ENCODE measurements around the gene SCN10A. TPM values are rescaled to one million over a fixed set of nuclear protein-coding genes. Genes with fewer than 3 reads are reported as not detected.
A peak's percentile ranks its signal among the peaks of the same experiment; 100 is the strongest.

SCN10A gene
- total and polyA plus RNA-seq, 2 of the 13 experiments (the other 11 are each of a cell fraction or from before 2014, with no cell fraction given) = not detected

- TF ChIP-seq, protein P1, sequence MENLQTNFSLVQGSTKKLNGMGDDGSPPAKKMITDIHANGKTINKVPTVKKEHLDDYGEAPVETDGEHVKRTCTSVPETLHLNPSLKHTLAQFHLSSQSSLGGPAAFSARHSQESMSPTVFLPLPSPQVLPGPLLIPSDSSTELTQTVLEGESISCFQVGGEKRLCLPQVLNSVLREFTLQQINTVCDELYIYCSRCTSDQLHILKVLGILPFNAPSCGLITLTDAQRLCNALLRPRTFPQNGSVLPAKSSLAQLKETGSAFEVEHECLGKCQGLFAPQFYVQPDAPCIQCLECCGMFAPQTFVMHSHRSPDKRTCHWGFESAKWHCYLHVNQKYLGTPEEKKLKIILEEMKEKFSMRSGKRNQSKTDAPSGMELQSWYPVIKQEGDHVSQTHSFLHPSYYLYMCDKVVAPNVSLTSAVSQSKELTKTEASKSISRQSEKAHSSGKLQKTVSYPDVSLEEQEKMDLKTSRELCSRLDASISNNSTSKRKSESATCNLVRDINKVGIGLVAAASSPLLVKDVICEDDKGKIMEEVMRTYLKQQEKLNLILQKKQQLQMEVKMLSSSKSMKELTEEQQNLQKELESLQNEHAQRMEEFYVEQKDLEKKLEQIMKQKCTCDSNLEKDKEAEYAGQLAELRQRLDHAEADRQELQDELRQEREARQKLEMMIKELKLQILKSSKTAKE (CRISPR knock-in tag; IDR thresholded peaks at IDR 0.05; ENCODE audit: borderline replicate concordance) = peak; percentile 74
- TF ChIP-seq HNRNPH1 (optimal IDR thresholded peaks at IDR 0.05; ENCODE audit: low read depth, low read length) (no peak), ZNF850 (CRISPR knock-in tag; conservative IDR thresholded peaks at IDR 0.05) (no peak), MTA3 (CRISPR knock-in tag; IDR thresholded peaks at IDR 0.05) (peak; percentile 93), POGZ (CRISPR knock-in tag; IDR thresholded peaks at IDR 0.05) (no peak), SATB2 (CRISPR knock-in tag; IDR thresholded peaks at IDR 0.05) (peak; percentile 99), PHF5A (CRISPR knock-in tag; IDR thresholded peaks at IDR 0.05; ENCODE audit: low read depth, unreplicated experiment) (peak; percentile 98), ZNF574 (CRISPR knock-in tag; IDR thresholded peaks at IDR 0.05) (peak; percentile 89), TRIM24 (CRISPR knock-in tag; IDR thresholded peaks at IDR 0.05) (no peak), JUN (CRISPR knock-in tag; IDR thresholded peaks at IDR 0.05) (peak; percentile 79; the same call in 1 of the 2 replicates), ZSCAN22 (CRISPR knock-in tag; IDR thresholded peaks at IDR 0.05) (peak; percentile 87), ARHGAP35 (CRISPR knock-in tag; IDR thresholded peaks at IDR 0.05; ENCODE audit: borderline replicate concordance) (peak; percentile 96; the same call in 1 of the 2 replicates), CSRNP1 (CRISPR knock-in tag; IDR thresholded peaks at IDR 0.05) (peak; percentile 58; the same call in 1 of the 2 replicates), SAFB2 (CRISPR knock-in tag; IDR thresholded peaks at IDR 0.05; ENCODE audit: borderline replicate concordance, low read depth) (peak; percentile 92), TRIM22 (IDR thresholded peaks at IDR 0.05) (no peak), IRX3 (CRISPR knock-in tag; IDR thresholded peaks at IDR 0.05; ENCODE audit: borderline replicate concordance, low read depth) (peak; percentile 96; the same call in 1 of the 2 replicates), ZFP90 (CRISPR knock-in tag; IDR thresholded peaks at IDR 0.05; ENCODE audit: borderline replicate concordance) (peak; percentile 97)
- TF ChIP-seq, protein P2, sequence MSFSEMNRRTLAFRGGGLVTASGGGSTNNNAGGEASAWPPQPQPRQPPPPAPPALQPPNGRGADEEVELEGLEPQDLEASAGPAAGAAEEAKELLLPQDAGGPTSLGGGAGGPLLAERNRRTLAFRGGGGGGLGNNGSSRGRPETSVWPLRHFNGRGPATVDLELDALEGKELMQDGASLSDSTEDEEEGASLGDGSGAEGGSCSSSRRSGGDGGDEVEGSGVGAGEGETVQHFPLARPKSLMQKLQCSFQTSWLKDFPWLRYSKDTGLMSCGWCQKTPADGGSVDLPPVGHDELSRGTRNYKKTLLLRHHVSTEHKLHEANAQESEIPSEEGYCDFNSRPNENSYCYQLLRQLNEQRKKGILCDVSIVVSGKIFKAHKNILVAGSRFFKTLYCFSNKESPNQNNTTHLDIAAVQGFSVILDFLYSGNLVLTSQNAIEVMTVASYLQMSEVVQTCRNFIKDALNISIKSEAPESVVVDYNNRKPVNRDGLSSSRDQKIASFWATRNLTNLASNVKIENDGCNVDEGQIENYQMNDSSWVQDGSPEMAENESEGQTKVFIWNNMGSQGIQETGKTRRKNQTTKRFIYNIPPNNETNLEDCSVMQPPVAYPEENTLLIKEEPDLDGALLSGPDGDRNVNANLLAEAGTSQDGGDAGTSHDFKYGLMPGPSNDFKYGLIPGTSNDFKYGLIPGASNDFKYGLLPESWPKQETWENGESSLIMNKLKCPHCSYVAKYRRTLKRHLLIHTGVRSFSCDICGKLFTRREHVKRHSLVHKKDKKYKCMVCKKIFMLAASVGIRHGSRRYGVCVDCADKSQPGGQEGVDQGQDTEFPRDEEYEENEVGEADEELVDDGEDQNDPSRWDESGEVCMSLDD (CRISPR knock-in tag; IDR thresholded peaks at IDR 0.05; ENCODE audit: borderline replicate concordance) = peak; percentile 93; the same call in 1 of the 2 replicates
These were observed 10.1 kb downstream of the SCN10A start (continued) for GRCh38 chr3:38805765-38806386.

Measured in HepG2 (cell line).